ENCODE results near the gene ARL5C. TPM values are rescaled to one million over a fixed set of nuclear protein-coding genes. Genes with fewer than 3 reads are reported as not detected.
A peak's percentile ranks its signal among the peaks of the same experiment; 100 is the strongest.

ARL5C gene
- total RNA-seq, 1 donor from 2014 or later: not detected

DNA sequence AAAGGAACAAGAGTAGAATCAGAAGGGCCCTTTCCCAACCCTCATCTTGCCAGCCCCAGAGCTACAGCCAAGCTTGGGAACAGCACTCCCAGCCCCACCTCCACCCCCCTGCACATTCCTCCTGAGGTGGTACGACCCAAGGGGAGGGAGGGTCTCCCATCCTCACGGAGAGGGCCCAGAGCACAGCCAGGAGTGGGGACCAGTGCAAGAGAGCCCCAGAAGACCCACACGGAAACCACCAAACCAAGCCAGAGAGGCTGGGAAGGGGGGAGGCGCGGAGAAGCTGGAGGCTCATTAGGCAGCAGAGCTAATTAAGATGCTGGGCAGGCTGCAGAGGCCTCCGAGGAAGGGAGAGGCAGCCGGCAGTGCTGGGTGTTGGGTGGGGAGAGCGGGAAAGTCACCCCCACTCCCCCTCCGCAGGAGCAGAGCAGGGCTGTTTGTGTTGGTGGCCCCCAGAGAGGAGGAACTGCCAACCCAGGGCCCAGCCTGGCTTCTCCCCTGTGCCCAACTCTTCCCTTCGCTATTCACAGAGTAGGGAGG, 29.1 kb upstream of the ARL5C start:
- no peaks in the 10 kb centered on the region for H3K36me3 ChIP-seq
- peak overlapping the region; percentile 63 for H3K4me3 ChIP-seq
- H4K20me1 ChIP-seq (ENCODE audit: low read depth): peaks cover 26% of the 10 kb centered on the region
- no peak overlapping the region for H2AFZ ChIP-seq (replicated peaks)
- no peaks in the 10 kb centered on the region for H3K27me3 ChIP-seq
- H3K4me1 ChIP-seq: peaks cover 30% of the 10 kb centered on the region
- peaks cover 16% of the 10 kb centered on the region for H3K27me3 Mint-ChIP-seq (ENCODE audit: insufficient read depth, low read depth)
- peak; percentile 67 for DNase-seq (ENCODE audit: low spot score)
- no peaks in the 10 kb centered on the region for H3K9me3 Mint-ChIP-seq
- H3K9me3 ChIP-seq (ENCODE audit: low read depth): no peaks in the 10 kb centered on the region
- H3K9ac ChIP-seq: no peak overlapping the region
- no peak overlapping the region for H3K27ac ChIP-seq
- H3F3A ChIP-seq (ENCODE audit: low read depth): peaks cover 31% of the 10 kb centered on the region
- H3K27ac Mint-ChIP-seq: no peak overlapping the region
- peak overlapping the region; percentile 43 for H3K4me3 Mint-ChIP-seq
- peaks cover 33% of the 10 kb centered on the region for H3K79me2 ChIP-seq (ENCODE audit: low read depth)
- peaks cover 28% of the 10 kb centered on the region for H3K4me1 Mint-ChIP-seq
- peaks cover 4% of the 10 kb centered on the region for H3K36me3 Mint-ChIP-seq
- peak overlapping the region; percentile 98 for H3K4me2 ChIP-seq
- TF ChIP-seq, protein P1, sequence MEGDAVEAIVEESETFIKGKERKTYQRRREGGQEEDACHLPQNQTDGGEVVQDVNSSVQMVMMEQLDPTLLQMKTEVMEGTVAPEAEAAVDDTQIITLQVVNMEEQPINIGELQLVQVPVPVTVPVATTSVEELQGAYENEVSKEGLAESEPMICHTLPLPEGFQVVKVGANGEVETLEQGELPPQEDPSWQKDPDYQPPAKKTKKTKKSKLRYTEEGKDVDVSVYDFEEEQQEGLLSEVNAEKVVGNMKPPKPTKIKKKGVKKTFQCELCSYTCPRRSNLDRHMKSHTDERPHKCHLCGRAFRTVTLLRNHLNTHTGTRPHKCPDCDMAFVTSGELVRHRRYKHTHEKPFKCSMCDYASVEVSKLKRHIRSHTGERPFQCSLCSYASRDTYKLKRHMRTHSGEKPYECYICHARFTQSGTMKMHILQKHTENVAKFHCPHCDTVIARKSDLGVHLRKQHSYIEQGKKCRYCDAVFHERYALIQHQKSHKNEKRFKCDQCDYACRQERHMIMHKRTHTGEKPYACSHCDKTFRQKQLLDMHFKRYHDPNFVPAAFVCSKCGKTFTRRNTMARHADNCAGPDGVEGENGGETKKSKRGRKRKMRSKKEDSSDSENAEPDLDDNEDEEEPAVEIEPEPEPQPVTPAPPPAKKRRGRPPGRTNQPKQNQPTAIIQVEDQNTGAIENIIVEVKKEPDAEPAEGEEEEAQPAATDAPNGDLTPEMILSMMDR (IDR thresholded peaks at IDR 0.05): no peak
- TF ChIP-seq EZH2phosphoT487 (IDR thresholded peaks at IDR 0.05) (no peak), EZH2 (IDR thresholded peaks at IDR 0.05) (no peak)

DNA sequence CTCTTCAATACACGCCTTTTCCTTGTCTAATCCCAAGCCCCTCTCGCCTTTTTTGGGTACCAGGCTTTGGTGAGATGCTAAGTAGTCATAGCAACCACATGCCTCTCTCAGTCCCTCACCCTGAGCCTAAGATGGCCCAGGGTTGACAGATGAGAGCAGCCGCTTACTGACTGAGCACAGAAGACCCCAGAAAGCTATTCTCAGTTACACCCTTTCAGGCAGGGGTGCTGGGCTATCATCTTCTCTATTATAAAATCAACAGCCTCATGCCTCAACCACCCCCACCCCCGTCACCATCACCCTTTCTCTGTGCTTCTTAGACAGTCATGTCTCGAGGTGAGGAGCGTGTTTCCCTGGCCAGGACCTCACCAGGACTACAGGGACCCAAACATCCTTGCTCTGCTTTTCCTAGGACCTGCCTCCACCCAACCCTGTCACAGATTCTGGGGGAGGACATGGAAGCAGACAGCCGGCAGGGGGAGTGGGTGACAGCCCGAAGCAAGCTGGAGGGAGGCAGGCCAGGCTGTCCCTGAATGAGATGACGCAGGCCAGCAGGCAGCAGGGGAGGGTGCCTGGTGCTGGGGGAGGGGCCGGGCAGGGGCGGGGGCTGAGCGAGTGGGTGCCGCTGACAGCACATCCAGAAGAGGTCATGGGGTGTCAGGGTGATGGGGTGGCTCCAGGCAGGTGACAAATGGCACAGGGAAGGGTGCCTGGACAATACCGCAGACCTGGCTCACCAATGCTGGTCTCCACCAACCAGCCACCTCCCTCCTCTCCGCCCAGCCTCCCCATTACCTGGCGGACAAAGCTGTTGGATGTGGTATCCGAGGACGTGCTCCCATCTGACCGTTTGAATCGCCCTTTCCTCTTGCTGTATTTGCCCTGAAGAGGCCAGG, 28.4 kb upstream of the ARL5C start:
- TF ChIP-seq EZH2phosphoT487 (IDR thresholded peaks at IDR 0.05): no peak
- TF ChIP-seq, protein P1 (IDR thresholded peaks at IDR 0.05): peak; percentile 62
- H4K20me1 ChIP-seq (ENCODE audit: low read depth): peaks cover 26% of the 10 kb centered on the region
- H3K9me3 Mint-ChIP-seq: no peaks in the 10 kb centered on the region
- DNase-seq (ENCODE audit: low spot score): peak; percentile 81
- peak overlapping the region; percentile 98 for H3K4me2 ChIP-seq
- H3F3A ChIP-seq (ENCODE audit: low read depth): peaks cover 26% of the 10 kb centered on the region
- H3K4me3 ChIP-seq: peak overlapping the region; percentile 63
- H3K27ac ChIP-seq: no peak overlapping the region
- no peak overlapping the region for H3K27ac Mint-ChIP-seq
- no peaks in the 10 kb centered on the region for H3K36me3 ChIP-seq
- peaks cover 10% of the 10 kb centered on the region for H3K27me3 Mint-ChIP-seq (ENCODE audit: insufficient read depth, low read depth)
- no peaks in the 10 kb centered on the region for H3K27me3 ChIP-seq
- no peaks in the 10 kb centered on the region for H3K9me3 ChIP-seq (ENCODE audit: low read depth)
- H3K4me1 Mint-ChIP-seq: peaks cover 21% of the 10 kb centered on the region
- peaks cover 30% of the 10 kb centered on the region for H3K4me1 ChIP-seq
- H3K79me2 ChIP-seq (ENCODE audit: low read depth): peaks cover 32% of the 10 kb centered on the region
- no peak overlapping the region for H2AFZ ChIP-seq (replicated peaks)
- peaks cover 4% of the 10 kb centered on the region for H3K36me3 Mint-ChIP-seq
- H3K9ac ChIP-seq: no peak overlapping the region
- peak overlapping the region; percentile 54 for H3K4me3 Mint-ChIP-seq

DNA sequence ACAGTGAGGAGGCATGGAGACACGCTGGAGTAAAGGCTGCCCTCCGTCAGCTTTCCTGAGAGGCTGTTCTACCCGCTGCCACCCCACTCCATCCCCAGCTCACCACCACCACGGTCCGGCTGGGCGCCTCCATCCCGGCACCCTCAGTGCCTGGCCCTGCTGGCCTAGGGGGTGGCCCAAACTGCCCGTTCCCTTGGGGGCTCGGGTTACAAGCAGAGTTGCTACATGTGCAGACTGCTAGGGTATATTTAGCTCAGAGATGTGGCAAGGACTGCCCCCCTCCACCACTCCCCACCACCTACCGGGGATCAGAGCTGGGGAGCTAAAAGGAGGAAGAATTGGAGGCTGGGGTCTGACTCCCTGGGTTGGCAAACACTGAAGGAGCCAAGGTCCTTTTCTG, 27.4 kb upstream of the ARL5C start:
- no peaks in the 10 kb centered on the region for H3K9me3 ChIP-seq (ENCODE audit: low read depth)
- Mint-ChIP-seq H3K27ac (no peak overlapping the region), H3K36me3 (peaks cover 4% of the 10 kb centered on the region), H3K4me1 (peaks cover 16% of the 10 kb centered on the region), H3K4me3 (no peak overlapping the region), H3K9me3 (no peaks in the 10 kb centered on the region), H3K27me3 (ENCODE audit: insufficient read depth, low read depth) (peaks cover 10% of the 10 kb centered on the region)
- H3K4me1 ChIP-seq: peaks cover 29% of the 10 kb centered on the region
- H2AFZ ChIP-seq (replicated peaks): no peak overlapping the region
- H3K36me3 ChIP-seq: no peaks in the 10 kb centered on the region
- H4K20me1 ChIP-seq (ENCODE audit: low read depth): peaks cover 26% of the 10 kb centered on the region
- H3K79me2 ChIP-seq (ENCODE audit: low read depth): peaks cover 32% of the 10 kb centered on the region
- no peak for DNase-seq (ENCODE audit: low spot score)
- H3K27me3 ChIP-seq: no peaks in the 10 kb centered on the region
- H3K4me2 ChIP-seq: no peak overlapping the region
- no peak overlapping the region for H3K9ac ChIP-seq
- TF ChIP-seq EZH2phosphoT487 (IDR thresholded peaks at IDR 0.05) (no peak), EZH2 (IDR thresholded peaks at IDR 0.05) (no peak)
- TF ChIP-seq, protein P1 (IDR thresholded peaks at IDR 0.05): no peak
- no peak overlapping the region for H3K4me3 ChIP-seq
- peaks cover 17% of the 10 kb centered on the region for H3F3A ChIP-seq (ENCODE audit: low read depth)
- H3K27ac ChIP-seq: no peak overlapping the region
